Stimulated activated CD8-positive, alpha-beta memory T cell treated with anti-CD3 and anti-CD28 coated beads, Interleukin-2, amount 100 ng/mL, for 48 hours (primary cell): ENCODE data around the gene CAB39.

Source experiments
- DNase-seq, 2 donors: peaks; one replicate each; pipeline ENCODE4 v3.0.0-alpha.2; 2020; ENCODE audit warnings: low read depth in 2 of 2

The CAB39 gene

GRCh38 chr2:230712443-230713330 is at the start of gene CAB39:
CAB39 (plus strand) TSS chr2:230712842; CDS start chr2:230760002, 47,160 bp downstream.
- DNase-seq, result peak; percentile 80 to 82

- no peak for DNase-seq
Measured at GRCh38 chr2:230664128-230664527, 48.5 kb upstream of the CAB39 start.

GRCh38 chr2:230664844-230665243 is 47.8 kb upstream of the CAB39 start:
- no peak for DNase-seq

- no peak for DNase-seq
Measured at GRCh38 chr2:230665263-230665691, 47.4 kb upstream of the CAB39 start.

GRCh38 chr2:230666446-230666845 is 46.2 kb upstream of the CAB39 start:
- no peak for DNase-seq

- no peak for DNase-seq
Measured at GRCh38 chr2:230666885-230667712, 45.5 kb upstream of the CAB39 start.

GRCh38 chr2:230668184-230668938 is 44.3 kb upstream of the CAB39 start:
- DNase-seq, result no peak

GRCh38 chr2:230668939-230669303 is 43.7 kb upstream of the CAB39 start:
- no peak for DNase-seq

- DNase-seq, result no peak
Measured at GRCh38 chr2:230669386-230669950, 43.2 kb upstream of the CAB39 start.

GRCh38 chr2:230671117-230671516 is 41.5 kb upstream of the CAB39 start:
- DNase-seq, result no peak

GRCh38 chr2:230672836-230673235 is 39.8 kb upstream of the CAB39 start:
- no peak for DNase-seq

- no peak for DNase-seq
Measured at GRCh38 chr2:230674401-230674800, 38.2 kb upstream of the CAB39 start.

GRCh38 chr2:230674966-230675672 is 37.5 kb upstream of the CAB39 start:
- DNase-seq, result no peak

GRCh38 chr2:230676546-230676945 is 36.1 kb upstream of the CAB39 start:
- no peak for DNase-seq

GRCh38 chr2:230677201-230677946 is 35.3 kb upstream of the CAB39 start:
- no peak for DNase-seq

- DNase-seq, result no peak
Measured at GRCh38 chr2:230678018-230678417, 34.6 kb upstream of the CAB39 start.

GRCh38 chr2:230678451-230678850 is 34.2 kb upstream of the CAB39 start:
- no peak for DNase-seq

GRCh38 chr2:230680463-230681170 is 32.0 kb upstream of the CAB39 start:
- no peak for DNase-seq

- no peak for DNase-seq
Measured at GRCh38 chr2:230681171-230681545, 31.5 kb upstream of the CAB39 start.

- no peak for DNase-seq
Measured at GRCh38 chr2:230682546-230682945, 30.1 kb upstream of the CAB39 start.
